NK-92 (cell line): ENCODE results near the gene DGCR8.

Experiments
- DNase-seq: peaks from one replicate; lab custom pipeline; 2025; ENCODE audit not compliant: unreplicated experiment; lab: John Stamatoyannopoulos, UW

Gene DGCR8

DNA sequence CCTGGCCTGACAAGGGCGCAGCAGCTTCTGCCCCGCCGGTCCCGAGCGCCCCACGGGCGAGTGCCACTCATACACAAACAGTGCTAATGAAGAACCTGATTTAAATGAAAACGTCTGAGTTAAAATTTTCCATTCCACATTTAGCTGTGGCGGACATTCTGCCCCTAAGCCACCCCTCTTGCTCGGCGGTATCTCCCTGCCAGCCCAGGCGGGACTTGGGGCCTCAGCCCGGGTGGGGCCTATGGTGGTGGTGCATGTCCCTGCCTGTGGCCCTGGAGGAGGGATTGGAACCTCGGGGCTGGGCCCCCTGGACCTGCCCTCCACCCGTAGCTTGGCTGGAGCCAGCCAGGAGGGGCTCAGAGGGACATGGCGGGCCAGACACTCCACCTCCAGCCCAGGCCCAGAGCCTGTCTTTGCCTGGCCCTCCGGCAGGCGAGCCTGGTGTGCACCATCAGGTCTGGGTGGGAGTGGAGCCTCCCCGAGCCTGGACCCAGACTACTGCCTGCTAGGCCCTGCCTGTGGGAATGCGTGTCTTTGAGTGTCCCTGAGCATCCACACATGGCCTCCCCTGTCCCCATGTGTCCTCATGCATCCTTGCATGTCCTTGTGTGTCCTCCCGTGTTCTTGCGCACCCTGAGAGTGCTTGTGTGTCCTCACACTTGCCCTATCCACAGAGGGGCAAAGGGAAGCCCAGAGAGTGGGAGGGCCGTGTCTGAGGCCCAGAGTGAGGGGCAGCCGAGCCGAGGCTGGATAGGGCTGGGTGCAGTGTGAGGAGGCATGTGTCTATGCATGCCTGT lies 56.0 kb downstream of the DGCR8 start:
- DNase-seq, result no peak

DNA sequence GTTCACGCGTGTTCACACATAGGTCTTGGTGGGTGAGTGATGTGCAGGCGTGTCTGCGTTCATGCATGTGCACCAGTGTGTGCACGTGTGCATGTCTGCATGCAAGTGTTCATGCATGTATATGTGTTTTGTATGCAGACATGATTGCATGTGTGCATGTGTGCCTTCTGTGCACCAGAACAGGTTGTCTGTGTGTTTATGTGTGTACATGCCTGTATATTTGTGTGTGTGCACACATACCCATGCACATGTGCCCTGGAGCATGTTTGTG lies 56.5 kb downstream of the DGCR8 start:
- no peak for DNase-seq

DNA sequence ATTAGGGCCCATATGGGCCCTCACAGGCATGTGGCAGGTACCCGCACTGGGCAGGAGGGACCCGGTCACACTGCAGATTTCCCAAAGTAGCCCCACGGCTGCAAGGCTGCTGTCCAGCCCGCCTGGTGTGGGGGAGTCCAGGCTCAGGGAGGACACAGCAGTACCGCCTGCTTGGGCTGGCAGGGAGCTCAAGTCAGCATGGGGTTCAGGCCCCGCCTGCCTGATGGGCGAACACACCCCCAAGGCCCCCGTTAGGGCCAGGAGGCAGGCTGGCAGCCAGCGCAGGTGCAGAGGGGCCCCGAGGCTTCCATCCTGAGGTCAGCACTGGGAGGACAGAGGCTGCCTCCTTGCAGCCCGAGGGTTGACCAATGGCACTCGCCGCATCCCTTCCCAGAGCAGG lies 57.1 kb downstream of the DGCR8 start:
- no peak for DNase-seq

DNA sequence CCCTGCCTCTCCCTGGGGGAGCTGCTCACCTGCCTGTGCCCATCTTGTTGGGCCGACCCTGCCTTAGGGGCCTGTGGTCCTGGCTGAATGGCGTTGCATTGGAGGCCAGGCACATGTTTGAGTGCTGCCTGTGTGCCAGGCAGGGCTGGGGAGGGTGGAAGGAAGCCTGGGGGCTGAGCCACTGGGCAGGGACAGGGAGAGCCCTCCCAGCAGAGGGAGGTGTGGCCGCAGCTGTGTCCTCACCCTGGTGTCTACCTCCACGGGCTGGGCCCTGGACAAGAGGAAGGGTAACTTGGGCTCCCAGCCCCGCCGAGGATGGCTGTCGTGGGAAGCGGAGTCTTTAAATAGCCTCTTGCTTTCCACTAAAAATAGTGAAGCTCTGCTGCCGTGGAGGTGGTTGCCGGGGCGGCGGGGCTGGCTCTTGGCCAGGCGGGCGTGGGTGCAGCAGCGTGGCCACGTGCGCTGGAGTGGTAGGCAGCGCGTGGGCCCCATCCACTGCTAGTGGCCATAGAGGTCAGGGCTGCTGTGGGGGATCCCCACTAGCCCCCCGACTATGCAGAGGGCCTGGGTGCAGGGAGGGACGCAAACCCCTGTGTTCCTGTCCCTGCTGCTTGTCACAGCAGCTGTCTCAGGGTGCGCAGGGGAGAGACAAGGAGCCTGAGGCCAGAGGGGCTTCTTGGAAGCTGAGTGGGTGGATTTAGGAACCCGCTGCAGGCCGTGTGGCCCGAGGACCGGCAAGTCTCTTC lies 57.8 kb downstream of the DGCR8 start:
- DNase-seq, result no peak

DNA sequence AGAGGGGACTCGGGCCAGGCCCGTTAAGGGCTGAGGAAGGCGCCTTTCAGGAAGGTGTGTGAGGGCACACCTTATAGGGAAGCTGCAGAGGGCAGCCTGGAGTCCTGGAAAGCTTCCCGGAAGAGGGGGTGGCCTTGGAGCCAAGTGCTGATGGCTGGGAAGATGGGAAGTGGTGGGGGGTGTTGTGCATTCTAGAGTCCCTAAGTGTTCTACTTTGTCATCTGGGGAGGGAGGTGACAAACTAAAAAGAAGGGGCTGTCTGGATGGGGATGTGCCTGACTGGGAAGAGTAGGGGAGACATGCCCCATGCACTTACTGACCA lies 58.3 kb downstream of the DGCR8 start:
- DNase-seq, result no peak

DNA sequence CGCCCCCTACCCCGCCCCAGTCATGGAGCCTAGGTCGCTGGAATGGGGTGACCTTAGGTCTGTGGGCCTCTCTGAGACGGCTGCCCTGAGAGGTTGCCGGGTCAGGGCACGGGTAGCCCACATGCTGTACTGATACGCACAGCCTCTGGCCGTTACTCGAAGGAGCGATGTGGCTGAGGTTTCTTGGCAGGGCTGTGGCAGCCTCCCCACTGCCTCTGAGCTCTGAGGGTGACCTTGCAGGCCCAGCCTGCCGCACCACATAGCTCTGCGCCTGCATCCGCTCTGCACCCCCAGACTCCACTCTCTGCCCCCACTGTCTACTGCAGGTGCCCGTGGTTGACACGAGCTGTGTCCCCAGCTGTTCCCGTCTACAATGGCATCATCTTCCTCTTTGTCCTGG lies 58.8 kb downstream of the DGCR8 start:
- DNase-seq, result no peak

DNA sequence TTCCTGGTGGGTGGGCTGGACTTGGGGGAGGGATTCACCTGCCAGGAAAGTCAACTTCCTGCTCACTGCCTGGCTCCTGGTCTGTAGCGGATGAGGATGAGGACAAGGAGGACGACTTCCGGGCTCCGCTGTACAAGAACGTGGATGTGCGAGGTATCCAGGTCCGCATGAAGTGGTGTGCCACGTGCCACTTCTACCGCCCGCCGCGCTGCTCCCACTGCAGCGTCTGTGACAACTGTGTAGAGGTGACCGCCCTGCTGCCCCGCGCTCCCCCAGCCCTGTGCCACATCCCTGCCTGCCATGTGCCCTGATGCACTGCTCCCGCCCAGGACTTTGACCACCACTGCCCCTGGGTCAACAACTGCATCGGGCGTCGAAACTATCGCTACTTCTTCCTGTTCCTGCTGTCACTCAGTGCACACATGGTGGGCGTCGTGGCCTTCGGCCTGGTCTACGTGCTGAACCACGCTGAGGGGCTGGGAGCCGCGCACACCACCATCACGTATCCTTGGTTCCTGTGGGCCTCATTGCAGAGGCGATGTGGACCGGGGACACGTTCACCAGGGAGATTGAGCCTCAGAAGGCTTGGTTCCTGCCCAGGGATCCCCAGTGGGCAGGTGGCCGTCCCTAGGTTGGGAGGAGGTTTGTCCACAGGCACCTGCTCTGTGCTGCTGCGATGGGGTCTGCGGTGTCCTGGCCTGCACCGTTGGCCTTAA lies 59.5 kb downstream of the DGCR8 start:
- DNase-seq, result no peak

DNA sequence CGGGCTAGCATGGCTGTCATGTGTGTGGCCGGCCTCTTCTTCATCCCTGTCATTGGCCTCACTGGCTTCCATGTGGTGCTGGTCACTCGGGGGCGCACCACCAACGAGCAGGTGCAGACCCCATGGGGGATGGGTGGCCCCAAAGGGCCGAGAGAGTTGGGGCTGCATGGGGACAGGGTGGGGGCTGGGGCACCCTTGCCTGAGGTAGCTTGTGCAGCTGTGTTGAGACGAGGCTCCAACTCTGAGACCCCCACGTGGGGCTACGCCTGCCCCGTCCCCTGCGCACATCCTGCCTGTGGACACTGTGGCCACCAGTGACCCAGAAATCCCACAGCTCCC lies 60.0 kb downstream of the DGCR8 start:
- DNase-seq, result no peak

DNA sequence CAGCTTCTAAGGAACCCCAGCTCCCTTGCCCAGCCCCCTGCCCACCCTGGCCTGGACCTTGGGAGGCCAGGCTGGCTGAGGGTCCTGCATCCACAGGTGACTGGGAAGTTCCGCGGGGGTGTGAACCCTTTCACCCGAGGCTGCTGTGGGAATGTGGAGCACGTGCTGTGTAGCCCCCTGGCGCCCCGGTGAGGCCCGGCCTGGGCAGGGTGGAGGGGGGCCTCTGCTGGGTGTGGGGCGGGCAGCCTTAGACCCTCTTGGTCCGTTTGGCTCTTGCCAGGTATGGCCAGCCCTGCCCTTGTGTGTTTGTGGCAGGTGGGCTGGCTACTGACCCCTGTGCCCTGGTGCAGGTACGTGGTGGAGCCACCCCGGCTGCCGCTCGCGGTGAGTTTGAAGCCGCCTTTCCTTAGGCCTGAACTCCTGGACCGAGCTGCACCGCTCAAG lies 60.5 kb downstream of the DGCR8 start:
- DNase-seq, result no peak

DNA sequence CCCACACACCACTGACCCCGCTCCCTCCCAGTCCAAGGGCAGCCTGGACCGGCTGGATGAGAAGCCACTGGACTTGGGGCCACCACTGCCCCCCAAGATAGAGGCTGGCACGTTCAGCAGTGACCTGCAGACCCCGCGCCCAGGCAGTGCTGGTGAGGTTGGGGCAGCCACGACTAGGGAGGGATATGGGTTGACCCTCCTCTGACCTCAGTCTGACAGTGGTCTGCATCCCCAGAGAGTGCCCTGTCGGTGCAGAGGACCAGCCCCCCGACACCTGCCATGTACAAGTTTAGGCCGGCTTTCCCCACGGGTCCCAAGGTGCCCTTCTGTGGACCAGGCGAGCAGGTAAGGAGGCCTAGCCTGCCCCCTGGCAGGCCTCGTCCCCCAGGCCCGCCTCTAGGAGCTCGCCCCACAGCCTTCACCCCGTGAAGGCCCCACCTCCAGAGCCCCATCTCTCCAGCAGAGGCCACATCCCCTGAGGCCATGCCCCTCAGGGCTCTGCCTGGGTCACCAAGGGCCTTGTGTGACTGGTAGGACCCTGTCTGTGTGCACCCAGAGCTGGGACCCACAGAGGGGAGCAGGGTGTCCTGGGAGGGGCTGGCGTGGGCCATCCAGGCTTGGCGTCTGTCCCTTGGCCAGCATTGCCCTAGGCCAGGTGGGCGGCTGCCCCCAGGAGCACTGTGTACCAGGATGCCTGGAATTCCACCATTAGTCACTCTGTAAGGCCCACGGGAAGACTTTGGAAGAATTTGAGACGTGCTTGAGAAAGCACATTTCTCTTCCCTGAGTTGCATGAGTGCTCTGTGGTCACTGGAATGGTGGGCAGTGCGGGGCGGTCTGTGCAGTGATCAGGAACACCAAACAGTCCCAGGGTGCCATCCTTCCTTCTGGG lies 61.4 kb downstream of the DGCR8 start:
- DNase-seq, result no peak

DNA sequence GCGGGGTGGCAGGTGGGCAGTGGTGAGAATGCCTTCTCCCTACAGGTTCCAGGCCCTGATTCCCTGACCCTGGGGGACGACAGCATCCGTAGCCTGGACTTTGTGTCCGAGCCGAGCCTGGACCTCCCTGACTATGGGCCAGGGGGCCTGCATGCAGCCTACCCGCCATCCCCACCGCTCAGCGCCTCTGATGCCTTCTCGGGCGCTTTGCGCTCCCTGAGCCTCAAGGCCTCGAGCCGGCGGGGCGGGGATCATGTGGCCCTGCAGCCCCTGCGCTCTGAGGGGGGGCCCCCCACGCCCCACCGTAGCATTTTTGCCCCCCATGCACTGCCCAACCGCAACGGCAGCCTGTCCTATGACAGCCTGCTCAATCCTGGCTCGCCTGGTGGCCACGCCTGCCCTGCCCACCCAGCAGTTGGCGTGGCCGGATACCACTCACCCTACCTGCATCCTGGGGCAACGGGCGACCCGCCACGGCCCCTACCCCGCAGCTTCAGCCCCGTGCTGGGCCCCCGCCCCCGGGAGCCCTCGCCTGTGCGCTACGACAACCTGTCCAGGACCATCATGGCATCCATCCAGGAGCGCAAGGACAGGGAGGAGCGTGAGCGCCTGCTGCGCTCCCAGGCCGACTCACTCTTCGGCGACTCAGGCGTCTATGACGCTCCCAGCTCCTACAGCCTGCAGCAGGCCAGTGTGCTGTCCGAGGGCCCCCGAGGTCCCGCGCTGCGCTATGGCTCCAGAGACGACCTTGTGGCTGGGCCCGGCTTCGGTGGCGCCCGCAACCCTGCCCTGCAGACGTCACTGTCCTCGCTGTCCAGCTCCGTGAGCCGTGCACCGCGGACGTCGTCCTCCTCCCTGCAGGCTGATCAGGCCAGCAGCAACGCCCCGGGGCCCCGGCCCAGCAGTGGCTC lies 62.9 kb downstream of the DGCR8 start:
- DNase-seq, result no peak

DNA sequence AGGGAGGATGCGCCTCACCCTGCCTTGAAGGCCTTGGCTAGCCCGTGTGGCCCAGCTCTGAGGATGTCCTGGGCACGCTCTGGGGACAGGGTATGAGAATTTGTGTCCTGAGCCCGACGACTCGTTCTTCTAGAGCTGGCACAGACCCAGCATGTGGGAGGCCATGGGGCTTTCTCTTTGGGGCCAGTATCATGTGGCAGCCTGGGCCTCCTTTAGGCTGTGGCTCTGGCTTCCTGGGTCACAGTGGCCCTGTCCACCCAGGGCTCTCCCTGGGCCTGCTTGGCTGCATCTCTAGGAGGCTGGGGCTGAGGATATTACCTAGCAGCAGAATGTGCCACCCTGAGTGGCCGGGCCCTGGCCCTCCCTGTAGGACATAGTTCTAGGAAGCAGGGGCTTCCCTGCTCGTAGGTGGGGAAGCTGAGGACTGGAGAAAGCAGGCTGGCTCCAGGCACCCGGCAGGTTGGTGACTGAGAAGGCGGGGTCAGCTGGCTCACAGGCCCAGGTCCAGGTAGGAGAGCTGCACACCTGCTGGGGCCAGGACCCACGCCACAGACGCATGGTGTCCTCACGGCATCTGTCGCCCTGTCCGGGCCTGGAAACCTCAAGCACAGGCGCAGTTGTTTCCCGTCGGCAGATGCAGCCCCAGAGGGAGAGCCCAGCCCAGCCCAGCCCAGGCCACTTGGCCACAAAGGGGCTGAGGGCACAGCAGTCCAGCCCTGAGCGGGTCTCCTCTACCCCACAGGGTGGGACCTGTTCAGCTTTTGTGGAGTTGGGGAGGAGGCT lies 64.0 kb downstream of the DGCR8 start:
- DNase-seq, result no peak

DNA sequence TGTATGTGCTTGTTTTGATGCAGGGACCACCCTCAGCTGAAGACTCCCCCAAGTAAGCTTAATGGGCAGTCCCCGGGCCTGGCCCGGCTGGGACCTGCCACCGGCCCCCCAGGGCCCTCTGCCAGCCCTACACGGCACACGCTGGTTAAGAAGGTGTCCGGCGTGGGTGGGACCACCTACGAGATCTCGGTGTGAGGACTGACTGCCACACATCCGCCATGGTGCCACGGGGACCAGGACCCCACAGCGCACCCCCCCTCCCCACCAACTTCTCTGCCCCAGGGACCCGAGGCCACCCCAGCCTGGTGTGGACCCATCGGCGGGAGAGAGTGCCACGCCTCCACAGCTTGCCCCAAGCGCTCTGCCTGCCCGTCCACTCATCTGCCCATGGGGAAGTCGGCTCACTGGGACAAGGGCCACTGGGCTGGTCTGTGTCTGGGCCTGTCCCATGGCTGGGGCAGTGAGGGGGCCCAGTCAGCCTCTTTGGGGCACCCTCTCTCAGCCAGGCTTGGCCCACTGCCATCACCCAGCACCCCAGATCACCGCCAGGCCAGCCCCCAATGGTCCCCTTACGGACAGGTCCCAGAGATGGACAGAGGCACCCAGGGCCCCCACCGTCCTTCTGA lies 65.3 kb downstream of the DGCR8 start:
- DNase-seq, result no peak

DNA sequence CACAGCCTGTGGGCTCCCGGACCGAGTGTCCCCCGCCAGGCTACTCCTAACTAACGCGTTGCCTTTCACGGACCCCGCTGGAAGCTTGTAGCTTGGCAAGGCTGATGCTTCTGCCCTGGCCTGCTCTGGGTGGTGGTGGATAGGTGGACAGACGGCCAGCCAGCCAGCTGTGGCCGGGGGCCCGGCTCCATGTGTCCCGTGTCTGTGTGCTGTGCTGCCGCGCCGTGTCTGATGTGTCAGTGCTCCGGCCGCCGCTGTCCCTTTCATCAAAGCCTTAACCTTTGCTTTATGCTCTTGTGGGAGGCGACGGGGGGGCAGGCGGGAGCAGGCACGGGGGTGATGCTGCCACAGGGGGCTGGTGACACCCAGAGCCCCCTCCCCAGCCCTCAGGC lies 65.8 kb downstream of the DGCR8 start:
- DNase-seq, result no peak

DNA sequence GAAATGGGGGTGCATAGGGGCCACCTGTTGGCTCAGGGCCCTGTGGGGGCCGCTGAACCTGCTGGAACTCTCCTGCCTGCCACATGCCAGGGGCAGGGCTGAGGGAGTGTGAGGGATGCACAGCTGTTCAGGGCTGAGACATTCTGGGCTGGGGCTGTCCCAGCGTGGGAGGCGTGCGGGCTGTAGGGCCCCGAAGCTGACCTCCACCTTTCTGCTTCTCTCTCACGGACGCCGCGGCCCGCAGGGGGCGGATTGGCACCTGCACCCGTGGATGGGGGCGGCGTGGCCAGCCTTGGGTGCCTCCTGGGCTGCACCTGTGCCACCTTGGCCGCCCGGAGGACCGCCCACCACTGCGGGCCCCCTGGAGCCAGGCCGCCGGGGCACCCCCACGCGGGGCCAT lies 66.7 kb downstream of the DGCR8 start:
- no peak for DNase-seq

DNA sequence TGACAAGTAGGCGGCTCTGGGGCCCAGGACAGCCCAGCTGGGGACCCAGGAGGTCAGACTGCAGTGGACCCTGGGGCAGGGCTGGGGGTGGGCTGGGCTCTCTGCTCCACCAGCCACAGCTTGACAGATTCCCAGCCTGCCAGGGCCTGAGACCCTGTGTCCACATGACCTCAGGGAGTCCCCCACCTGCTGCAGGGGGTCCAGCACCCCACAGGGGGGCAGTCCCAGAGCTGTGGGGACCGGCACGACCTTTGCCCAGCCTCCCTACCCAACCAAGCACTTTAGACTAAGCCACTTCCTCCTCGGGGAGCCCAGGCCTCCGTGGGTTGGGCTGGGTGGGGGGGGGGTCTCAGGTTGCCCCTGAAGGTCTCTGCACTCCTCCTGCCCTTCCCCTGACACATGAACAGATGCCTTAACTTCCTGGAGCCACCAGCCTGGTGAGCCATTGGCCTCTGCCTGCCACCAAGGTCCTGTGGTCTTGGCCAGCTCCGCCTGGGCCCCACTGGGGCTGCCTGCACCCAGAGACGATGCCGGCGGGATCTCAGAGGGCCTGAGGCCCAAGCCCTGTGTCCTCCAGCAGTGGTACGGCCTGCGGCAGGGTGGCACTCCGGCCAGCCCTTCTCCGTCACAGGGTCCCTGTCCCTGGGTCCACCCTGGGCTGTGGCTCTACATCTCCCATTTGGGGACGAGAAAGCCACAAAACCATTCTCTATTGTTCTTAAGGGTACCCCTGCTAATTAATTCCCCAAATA lies 67.4 kb downstream of the DGCR8 start:
- no peak for DNase-seq

DNA sequence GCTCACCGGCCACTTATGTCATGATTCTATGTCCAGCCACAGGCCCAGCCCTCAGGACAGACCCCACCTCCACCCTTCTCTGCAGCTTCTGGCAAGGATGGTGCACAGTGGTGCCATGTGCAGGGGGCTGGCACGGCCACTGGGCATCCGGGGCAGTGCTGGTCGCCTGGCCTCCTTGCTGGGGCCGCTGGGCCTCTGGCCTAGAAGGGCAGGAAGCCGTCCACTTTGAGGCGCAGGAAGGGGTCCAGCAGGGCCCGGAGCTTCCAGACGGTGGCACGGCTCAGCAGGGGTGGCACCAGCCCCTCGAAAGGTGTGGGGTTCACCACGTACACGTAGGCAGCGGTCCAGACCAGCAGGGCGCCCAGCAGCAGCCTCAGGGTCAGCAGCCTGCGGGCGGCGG lies 68.4 kb downstream of the DGCR8 start:
- DNase-seq, result no peak
